Stimulated activated CD8-positive, alpha-beta memory T cell treated with anti-CD3 and anti-CD28 coated beads, Interleukin-15, amount 100 ng/mL, for 1 hour (primary cell): ENCODE measurements around the gene ZNF177.
"Not testable (repeated sequence)": the region's sequence is repeated elsewhere in the genome, so short reads cannot be mapped to it uniquely, and the experiment has no call there.

Experiments
- DNase-seq: peaks from one replicate; pipeline ENCODE4 v3.0.0-alpha.2; 2020; ENCODE audit warnings: low read depth

The ZNF177 gene

DNA sequence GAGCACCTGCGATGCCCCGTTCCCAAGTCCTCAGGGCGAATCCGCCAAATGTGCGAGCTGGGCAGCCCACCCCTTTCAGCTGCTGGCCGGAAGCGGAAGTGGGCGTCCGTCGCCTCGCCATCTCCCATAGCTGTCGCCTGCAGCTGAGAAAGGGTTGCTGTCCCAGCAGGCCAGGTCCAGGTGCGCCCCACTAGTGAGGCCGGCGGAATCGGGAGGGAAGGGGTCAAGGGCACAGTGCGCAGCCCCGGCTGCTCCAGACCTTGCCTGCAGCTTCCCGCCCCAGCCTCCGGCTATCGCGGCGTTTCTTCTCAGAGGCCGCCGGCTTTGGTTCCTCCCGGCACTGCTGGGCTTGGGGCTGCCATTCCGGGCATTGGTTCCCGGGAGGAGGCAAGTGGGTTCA, at the start of gene ZNF177:
ZNF177 (plus strand) TSS at position 109 of the 400 bp plus-strand sequence. CDS start 15,299 bp downstream, outside the sequence.
- no peak for DNase-seq

DNA sequence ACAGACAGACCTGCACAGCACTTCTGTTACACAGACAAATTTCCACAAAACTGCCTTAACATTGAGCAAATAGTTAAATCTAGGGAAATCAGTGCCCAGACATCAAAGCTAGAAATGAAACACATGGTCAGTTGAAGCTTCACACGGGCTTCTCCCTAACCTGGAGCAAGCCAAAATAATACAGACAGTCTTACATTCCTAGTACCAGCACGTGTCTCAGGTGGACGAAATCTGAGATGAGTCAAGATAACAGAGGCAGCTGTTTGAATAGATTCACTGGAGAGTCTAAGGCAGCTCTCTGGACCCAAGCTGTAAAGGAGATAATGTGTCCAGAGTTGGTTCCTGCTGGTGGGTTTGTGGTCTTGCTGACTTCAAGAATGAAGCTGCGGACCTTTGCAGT, 49.1 kb upstream of the ZNF177 start:
- no peak for DNase-seq

DNA sequence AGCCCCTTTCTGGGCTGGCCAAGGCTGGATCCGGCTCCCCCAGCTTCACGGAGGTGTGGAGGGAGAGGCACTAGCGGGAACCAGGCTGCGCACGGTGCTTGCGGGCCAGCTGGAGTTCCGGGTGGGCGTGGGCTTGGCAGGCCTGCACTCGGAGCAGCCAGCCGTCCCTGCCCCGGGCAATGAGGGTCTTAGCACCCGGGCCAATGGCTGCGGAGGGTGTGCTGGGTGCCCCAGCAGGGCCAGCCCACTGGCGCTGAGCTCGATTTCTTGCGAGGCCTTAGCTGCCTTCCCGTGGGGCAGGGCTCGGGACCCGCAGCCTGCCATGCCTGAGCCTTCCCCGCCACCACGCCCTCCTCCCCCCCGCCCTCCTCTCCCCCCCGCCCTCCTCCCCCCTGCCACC, 41.5 kb upstream of the ZNF177 start:
- no peak for DNase-seq

DNA sequence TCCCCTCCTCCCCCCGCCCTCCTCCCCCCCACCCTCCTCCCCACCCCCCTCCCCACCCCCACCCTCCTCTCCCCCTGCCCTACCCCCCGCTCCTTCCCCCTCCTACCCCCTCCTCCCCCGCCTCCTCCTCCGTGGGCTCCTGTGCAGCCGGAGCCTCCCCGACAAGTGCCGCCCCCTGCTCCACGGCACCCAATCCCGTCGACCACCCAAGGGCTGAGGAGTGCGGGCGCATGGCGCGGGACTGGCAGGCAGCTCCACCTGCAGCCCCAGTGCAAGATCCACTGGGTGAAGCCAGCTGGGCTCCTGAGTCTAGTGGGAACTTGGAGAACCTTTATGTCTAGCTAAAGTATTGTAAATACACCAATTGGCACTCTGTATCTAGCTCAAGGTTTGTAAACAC, 41.1 kb upstream of the ZNF177 start:
- not testable (repeated sequence) for DNase-seq

DNA sequence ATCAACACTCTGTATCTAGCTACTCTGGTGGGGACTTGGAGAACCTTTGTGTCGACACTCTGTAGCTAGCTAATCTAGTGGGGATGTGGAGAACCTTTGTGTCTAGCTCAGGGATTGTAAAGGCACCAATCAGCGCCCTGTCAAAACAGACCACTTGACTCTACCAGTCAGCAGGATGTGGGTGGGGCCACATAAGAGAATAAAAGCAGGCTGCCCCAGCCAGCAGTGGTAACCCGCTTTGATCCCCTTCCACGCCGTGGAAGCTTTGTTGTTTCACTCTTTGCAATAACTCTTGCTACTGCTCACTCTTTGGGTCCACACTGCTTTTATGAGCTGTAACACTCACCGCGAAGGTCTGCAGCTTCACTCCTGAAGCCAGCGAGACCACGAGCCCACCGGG, 40.6 kb upstream of the ZNF177 start:
- DNase-seq = not testable (repeated sequence)

DNA sequence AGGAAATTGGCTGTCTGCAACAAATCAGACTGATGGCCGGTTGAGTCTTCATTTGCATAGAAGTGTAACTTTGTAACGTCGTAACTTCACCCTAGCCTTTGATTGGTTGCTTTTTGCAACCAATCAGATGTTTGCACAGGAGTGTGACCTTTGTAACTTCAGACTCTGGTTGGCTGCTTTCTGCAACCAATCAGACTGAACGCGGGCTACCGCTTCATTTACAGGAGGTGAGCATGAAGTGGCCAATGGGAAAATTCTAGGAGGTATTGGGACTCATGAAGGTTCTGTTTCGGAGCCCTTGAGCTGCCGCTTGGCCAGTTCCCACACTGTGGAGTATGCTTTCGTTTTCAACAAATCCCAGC, 39.3 kb upstream of the ZNF177 start:
- peak; percentile 7 for DNase-seq

DNA sequence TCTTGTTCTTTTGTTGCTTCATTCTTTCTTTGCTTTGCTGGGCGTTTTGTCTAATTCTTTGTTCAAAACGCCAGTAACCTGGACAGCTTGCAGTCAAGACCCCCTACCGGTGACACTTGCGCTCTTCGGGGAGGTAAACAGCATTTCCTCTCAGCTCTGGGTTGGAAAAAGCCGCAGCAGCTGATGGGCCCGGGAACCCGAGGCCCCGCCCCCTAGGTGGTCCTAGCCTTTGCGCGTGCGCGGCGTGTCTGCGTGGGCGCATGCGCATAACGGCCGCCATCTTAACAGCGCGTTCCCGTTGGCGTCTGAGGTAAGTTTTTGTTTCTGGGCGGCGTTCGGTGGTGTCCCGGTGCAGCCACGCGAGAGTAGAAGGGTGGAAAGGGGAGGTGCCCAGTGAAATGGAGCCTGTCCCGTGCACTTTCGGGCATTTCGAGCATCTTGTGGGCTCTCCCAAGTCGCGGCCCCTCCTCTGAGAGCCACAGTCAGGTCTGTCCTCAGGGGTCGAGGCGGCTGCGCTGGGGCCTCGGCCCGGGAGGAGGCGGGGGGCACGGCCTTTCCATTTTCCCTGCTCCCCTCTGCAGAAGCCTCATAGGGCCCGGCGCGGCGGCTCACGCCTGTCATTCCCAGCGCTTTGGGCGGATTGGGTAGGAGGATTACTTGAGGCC, 38.8 kb upstream of the ZNF177 start, which contains the start of gene ZNF559:
ZNF559 (plus strand) TSS at position 261 of the 665 bp plus-strand sequence. CDS start 14,371 bp downstream, outside the sequence.
- peak; percentile 92 for DNase-seq

DNA sequence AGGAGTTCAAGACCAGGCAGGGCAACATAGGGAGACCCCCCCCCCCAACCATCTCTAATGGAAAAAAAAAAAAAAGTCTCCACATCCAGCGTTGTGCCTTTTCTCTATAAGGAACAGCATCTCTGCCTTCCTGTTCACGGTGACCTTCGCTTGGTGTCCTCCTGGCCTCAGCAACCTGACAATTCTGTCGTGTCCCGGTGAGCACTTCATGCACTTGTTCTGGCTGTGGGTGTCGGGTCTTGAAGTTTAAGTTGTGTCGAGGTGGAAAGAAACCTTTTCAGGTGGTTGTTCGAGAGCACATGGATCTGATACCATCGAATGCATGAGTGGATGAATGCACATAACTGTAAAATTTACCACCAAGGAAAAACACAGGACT, 38.2 kb upstream of the ZNF177 start:
- DNase-seq = no peak

DNA sequence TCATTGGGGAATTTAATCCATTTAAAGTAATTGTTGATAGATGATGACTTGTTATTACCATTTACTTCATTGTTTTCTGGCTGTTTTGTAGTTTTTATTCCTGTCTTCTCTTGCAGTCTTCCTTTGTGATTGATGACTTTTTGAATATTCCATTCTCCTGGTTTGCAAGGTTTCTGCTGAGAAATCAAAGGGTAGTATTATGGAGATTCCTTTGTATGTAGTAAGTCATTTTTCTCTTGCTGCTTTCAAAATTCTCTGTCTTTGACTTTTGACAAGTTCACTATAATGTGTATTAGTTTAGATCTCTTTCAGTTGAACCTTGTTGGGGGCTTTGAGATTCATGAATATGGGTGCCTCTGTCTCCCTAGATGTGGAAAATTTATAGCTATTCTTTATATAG, 32.8 kb upstream of the ZNF177 start:
- DNase-seq = no peak

DNA sequence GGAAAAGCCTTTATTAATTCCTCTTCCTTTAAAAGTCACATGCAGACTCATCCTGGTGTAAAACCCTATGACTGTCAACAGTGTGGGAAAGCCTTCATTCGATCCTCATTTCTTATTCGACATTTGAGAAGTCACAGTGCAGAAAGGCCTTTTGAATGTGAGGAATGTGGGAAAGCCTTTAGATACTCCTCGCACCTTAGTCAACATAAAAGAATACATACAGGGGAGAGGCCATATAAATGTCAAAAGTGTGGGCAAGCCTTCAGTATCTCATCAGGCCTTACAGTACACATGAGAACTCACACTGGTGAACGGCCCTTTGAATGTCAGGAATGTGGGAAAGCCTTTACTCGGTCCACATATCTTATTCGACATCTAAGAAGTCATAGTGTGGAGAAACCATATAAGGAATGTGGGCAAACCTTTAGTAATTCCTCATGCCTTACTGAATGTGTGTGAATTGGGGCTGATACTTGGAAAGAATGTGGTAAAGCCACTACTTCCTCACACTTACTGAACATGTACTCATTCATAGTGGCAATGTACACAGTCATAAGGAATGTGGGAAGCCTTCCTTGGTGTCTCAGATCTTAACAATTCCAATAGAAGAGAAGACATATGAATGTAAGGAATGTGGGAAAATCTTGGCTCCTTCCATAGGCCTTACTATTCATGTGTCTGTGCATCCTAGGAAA, 20.1 kb upstream of the ZNF177 start:
- DNase-seq = no peak

DNA sequence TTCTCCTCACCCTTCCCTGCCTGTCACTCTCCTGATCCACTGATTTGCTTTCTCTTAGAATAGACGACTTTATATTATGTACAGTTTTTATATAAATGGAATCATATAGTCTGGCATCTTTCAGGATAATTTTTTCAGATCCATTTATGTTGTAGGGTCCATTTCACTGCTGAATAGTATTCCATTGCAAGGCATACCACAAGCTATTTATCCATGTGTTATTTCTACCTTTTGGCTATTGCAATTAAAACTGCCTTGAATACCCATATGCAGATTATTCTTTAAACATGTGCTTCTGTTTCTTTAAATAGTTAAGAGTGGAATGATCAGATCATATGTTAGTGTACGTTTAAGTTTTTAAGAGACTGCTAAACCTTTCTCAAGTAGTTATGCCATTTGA, 17.8 kb upstream of the ZNF177 start:
- DNase-seq = no peak

DNA sequence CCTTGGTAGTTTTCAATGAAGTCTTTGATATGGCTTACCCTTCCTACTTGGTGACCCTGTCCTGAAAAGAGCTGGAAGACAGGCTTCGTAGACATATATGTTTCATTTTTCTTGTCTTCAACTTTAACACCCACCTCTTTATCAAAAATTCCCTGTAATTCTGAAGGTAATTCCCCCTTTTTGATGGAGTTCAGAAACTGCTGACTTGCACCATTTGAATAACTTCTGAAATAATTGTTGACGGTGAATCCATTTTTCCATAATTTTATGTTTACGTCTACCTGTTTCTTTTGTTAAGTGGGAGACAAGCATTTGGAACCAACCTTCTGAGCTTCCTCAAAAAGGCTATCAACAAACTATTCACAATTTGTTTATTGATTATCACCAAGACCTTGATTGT, 14.6 kb upstream of the ZNF177 start:
- DNase-seq = no peak

DNA sequence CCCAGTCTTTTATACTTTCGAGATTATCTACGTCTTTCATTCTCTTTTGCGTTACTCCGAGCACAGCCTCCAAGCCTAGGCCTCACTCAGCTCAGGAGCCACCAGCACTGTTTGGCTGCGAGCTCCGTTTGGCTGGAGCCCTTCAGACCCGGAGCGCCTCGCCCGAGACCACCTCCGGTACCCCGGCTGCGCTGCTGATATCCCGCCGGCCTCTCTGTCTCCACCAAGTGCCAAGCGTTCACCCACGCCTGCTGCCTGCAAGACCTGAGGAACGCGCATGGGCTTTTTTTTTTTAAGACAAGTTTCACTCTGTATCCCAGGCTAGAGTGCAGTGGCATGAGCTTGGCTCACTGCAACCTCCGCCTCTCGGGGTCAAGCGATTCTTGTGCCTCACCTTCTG, 14.1 kb upstream of the ZNF177 start:
- no peak for DNase-seq

DNA sequence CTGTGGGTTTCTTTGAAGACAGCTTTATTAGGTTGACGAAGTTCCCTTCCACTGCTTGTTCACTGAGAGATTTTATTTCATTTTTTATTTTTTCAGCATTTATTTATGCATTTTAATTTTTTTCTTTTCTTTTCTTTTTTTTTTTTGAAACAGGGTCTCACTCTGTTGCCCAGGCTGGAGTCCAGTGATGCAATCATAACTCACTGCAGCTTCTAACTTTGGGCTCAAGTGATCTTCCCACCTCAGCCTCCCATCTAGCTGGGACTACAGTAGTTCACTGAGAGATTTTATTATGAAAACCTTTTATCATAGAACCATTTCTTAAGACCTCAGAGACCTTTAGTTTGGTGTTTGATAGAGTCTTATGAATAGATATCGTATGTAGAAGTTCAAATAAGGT, 10.3 kb upstream of the ZNF177 start:
- no peak for DNase-seq

DNA sequence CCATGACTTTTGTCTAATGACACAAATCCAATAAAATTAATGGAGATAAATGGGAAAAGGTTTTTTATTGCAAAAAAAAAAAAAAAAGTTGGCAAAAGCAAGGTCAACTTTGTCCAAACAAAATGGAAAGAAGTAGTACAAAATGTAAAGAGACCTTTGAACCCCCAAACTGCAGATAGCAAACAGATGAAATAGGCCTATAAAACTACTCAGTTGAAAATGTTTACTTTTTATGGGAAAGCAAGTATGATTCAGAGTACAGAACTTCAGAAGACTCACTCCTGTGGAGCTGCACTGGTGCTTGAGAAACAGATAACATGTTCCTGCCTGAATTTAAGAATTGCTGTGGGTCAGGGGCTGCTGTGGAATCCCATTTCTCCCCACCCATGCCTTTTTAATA, 9.8 kb upstream of the ZNF177 start:
- no peak for DNase-seq

DNA sequence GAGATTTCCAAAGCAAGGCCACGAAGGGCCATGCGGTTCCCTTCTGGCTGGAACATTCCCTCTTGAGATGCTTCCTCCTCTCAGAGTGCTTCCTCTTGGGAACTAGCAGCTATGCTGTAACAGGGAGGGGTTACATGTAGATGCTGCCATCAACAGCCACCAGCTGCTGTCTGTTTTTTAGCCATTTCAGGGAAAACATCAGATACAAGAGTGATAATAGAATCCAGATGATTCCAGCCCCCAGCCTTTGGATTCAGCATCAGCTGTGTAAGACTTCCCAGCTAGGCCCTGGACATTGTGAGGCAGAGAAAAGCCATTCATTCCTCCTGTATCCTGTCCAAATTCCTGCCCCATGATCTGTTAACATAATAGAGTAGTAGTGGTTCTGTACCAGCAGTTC, 8.2 kb upstream of the ZNF177 start:
- DNase-seq = no peak

DNA sequence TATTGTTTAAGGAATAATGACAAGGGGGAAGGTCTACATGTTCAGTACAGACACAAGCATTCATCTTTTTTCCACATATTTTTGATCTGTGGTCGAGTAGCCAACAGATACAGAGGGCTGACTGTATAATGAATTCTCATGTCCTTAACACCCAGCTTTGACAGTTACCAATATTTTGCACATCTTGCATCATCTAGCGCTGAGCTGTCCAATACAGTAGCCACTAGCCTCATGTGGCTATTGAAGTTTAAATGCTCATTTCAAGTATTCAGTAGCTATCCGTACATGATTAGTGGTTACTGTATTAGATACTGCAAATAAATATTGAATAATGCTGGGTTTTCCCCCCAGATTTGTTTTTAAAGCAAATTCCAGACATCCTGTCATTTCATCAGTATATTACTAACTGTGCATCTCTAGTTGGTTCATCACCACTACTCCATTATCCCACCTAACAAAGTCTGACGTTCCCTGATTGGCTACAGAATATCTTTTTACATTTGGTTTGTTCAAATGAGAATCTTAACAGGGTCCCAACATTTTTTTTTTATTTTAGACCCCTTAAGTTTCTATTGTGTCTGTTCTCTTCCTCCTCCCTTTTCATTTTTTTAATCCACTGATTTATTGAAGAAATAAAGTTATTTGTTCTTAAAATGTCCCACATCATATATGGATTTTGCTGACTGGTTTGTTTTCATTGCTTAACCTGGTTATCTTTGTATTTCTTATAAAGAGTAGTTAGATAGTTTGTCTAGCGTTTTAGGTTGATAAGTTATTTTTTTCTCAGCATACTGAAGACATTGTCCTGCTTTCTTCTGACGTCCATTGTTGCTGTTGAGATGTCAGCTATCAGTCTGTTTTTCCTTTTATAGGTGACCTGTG, 8.2 kb downstream of the ZNF177 start:
- DNase-seq = no peak

DNA sequence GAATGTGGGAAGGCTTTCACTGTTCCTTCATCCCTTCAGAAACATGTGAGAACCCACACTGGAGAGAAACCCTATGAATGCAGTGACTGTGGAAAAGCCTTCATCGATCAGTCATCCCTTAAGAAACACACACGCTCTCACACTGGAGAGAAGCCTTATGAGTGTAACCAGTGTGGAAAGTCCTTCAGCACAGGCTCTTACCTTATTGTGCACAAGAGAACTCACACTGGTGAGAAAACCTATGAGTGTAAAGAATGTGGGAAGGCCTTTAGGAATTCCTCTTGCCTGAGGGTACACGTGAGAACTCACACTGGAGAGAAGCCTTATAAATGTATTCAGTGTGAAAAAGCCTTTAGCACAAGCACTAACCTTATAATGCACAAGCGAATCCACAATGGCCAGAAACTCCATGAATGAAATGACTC, 18.6 kb downstream of the ZNF177 start:
- no peak for DNase-seq

DNA sequence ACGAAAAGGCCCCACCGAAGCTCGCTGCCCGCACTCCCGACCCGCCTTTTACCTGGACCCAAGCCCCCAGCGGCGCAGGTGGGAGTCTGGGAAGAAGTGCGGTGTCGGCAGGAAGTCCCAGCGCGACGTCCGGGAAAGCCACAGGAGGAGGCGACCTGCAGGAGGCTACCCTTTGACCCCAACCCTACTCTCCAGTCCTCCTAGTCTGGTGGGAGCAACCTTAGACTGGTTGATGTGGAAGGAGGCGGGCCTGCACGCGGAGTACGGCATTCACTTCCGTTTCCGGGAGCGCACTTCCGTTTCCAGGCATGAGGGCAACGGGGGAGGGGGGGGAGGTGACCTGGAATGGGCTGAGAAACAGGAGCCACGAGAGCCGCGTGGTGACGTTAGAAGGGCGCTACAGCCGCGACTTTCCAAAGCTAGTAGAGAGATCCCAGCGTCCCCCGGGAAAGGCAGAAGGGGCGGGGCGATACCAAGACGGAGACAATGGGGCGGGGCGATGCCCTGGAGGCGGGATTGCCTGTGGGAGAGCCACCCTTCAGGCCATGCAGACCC, 44.1 kb downstream of the ZNF177 start:
- DNase-seq = peak; percentile 9

DNA sequence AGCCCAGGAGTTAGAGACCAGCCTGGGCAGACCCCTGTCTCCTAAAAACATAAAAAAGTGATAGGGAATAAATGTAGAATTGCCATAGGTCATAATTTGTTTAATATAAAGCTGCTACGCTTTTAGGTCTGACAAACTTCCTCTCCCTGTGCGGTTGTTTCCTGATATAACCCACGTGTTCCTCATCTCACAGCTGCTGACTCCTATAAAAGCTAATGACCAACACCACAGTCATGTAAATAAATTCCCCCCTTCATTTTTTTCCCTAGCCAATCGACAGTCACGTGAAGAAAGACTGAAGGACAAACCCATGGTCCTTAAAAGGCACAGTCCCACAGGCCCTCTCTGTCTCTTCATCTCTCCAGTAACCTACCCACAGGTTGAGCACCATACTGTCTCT, 45.0 kb downstream of the ZNF177 start:
- DNase-seq = no peak

DNA sequence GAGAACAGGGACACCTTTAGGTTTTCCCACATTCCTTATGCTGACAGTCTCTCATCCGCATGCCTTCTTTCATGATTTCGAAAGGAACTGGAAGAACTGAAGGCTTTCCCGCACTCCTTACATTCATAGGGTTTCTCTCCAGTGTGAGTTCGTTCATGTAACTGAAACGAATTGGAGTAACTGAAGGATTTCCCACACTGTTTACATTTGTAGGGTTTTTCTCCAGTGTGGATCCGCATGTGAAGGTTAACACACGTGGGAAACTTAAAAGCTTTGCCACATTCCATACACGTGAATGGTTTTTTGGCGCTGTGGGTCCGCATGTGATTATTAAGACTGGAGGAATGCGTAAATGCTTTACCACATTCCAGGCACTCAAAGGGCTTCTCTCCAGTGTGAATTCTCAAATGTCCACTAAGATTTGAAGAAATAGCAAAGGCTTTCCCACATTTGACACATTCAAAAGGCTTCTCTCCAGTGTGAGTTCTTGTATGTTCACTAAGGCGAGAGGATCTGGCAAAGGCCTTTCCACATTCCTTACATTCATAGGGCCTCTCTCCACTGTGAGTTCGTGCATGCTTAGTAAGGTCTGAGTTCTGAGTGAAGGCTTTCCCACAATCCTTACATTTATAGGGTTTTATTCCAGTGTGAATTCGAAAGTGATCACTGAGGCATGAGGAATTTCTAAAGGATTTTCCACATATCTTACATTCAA, 50.6 kb downstream of the ZNF177 start:
- DNase-seq = no peak

DNA sequence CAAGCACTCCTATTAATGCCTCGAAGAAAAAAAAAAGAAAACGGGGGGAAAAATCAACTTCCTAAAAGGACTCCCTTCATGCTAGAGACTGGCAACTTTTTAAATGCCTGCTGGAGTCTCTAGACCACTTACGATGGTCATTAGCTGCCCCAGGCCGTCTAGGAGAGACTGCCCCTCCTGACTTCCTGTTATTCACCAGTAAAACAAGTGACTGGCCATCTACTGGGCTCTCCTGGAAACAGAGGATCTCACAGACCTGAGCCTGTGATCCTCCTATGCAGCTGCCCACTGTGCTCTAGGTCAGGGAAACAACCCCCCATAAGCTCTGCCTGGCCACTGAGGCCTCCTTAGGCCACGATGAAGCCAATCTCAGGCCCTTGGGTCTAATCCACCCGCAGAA, 65.1 kb downstream of the ZNF177 start:
- DNase-seq = no peak
